Measurements from ENCODE around the gene ALPK1.

DNA sequence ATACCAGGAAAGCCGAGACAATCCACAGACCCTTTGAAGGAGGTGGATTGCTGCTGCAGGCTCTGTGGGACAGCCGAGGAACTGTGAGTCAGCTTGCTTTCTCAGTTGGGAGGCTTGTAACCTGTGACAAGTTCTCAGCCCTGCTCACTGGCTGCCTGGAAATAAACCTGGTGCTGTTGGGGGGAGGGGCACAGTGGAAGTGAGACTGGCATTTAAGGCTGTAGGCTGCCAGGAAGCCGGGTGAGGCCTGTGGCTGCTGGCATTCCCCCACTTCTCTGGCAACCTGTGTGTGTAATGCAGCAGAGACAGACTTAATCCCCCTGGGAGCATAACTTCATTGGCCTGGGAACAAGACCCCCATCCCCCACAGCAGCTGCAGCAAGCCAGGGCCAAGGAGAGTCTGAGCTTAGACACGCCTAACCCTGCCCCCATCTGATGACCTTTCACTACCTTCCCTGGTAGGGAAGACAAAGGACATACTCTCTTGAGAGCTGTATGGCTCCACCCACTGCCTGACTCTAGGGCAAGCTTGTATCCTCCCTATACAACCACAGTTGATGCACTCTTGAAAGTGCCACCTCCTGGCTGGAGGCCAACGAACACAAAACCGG, 64.1 kb downstream of the ALPK1 start:
- TF ChIP-seq, protein P1, sequence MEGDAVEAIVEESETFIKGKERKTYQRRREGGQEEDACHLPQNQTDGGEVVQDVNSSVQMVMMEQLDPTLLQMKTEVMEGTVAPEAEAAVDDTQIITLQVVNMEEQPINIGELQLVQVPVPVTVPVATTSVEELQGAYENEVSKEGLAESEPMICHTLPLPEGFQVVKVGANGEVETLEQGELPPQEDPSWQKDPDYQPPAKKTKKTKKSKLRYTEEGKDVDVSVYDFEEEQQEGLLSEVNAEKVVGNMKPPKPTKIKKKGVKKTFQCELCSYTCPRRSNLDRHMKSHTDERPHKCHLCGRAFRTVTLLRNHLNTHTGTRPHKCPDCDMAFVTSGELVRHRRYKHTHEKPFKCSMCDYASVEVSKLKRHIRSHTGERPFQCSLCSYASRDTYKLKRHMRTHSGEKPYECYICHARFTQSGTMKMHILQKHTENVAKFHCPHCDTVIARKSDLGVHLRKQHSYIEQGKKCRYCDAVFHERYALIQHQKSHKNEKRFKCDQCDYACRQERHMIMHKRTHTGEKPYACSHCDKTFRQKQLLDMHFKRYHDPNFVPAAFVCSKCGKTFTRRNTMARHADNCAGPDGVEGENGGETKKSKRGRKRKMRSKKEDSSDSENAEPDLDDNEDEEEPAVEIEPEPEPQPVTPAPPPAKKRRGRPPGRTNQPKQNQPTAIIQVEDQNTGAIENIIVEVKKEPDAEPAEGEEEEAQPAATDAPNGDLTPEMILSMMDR (IDR thresholded peaks at IDR 0.05; ENCODE audit: poor library complexity, severe bottlenecking), result no peak
- TF ChIP-seq POLR2AphosphoS5 (IDR thresholded peaks at IDR 0.05) (no peak), EZH2 (IDR thresholded peaks at IDR 0.05; ENCODE audit: borderline replicate concordance, insufficient read depth, low read length, poor library complexity, severe bottlenecking) (no peak), TAF1 (IDR thresholded peaks at IDR 0.05; ENCODE audit: low read depth) (no peak)
- TF ChIP-seq, protein P2, sequence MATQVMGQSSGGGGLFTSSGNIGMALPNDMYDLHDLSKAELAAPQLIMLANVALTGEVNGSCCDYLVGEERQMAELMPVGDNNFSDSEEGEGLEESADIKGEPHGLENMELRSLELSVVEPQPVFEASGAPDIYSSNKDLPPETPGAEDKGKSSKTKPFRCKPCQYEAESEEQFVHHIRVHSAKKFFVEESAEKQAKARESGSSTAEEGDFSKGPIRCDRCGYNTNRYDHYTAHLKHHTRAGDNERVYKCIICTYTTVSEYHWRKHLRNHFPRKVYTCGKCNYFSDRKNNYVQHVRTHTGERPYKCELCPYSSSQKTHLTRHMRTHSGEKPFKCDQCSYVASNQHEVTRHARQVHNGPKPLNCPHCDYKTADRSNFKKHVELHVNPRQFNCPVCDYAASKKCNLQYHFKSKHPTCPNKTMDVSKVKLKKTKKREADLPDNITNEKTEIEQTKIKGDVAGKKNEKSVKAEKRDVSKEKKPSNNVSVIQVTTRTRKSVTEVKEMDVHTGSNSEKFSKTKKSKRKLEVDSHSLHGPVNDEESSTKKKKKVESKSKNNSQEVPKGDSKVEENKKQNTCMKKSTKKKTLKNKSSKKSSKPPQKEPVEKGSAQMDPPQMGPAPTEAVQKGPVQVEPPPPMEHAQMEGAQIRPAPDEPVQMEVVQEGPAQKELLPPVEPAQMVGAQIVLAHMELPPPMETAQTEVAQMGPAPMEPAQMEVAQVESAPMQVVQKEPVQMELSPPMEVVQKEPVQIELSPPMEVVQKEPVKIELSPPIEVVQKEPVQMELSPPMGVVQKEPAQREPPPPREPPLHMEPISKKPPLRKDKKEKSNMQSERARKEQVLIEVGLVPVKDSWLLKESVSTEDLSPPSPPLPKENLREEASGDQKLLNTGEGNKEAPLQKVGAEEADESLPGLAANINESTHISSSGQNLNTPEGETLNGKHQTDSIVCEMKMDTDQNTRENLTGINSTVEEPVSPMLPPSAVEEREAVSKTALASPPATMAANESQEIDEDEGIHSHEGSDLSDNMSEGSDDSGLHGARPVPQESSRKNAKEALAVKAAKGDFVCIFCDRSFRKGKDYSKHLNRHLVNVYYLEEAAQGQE (IDR thresholded peaks at IDR 0.05; ENCODE audit: borderline replicate concordance), result no peak

Data from neural cell (in vitro differentiated cells).